ENCODE measurements around the gene ZBTB8B.
"Not testable (repeated sequence)": the region's sequence is repeated elsewhere in the genome, so short reads cannot be mapped to it uniquely, and the experiment has no call there.

The ZBTB8B gene

DNA sequence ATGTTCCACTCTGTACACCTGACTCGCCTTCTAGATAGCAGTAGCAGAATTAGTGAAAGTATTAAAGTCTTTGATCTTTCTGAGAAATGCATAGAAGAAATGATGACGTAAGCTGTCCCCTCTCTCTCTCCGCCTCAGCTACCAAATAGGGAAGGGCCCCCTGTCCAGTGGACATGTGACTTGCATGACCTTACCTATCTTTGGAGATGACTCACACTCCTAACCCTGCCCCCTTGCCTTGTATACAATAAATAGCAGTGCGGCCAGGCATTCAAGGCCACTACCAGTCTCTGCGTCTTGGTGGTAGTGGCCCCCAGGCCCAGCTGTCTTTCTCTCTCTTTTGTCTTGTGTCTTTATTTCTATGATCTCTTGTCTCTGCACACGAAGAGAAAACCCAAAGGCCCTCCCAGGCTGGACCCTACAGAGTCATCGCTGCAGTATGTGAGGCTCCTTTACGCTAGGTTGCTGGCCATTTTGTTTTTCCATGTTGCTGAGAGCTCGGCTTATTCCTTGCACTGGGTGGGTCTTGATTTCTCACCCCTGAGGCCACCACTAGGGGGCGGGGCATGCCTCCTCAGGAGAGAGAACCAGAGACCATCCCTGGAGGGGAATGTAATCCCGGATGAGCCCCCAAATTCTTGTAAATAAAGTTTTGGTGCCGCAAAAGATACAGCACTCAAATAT, 16.0 kb upstream of the ZBTB8B start:
- Histone ChIP-seq H3K27me3 (no peaks in the 10 kb centered on the region), H3K4me2 (no peak overlapping the region), H3K36me3 (no peaks in the 10 kb centered on the region), H3K9me3 (peaks cover 29% of the 10 kb centered on the region), H3K9ac (no peak overlapping the region), H3K27ac (no peak overlapping the region), H3K4me1 (0 out of 2 replicates have a peak, but pooled peaks cover 6% of the 10 kb centered on the region), H3K4me3 (no peak overlapping the region), H4K20me1 (no peaks in the 10 kb centered on the region)
- TF ChIP-seq Cebpa-rat (IDR thresholded peaks at IDR 0.05): no peak

DNA sequence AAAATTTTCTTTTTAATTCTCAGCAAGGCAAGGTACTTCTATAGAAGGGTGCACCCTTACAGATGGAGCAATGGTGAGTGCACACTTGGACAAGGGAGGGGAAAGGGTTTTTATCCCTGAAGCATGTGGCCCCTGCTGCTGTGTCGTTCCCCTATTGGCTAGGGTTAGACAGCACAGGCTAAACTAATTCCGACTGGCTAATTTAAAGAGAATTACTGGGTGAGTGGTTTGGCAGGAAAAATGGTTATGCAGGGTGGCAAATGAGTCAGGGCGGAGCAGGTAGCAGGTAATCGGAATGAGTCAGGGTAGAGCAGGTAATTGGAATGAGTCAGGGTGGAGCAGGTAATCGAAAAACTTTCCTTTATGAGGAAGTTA, 15.4 kb upstream of the ZBTB8B start:
- peaks cover 29% of the 10 kb centered on the region for H3K9me3 ChIP-seq
- H3K36me3 ChIP-seq, H3K9ac ChIP-seq, H4K20me1 ChIP-seq, H3K27me3 ChIP-seq, H3K4me1 ChIP-seq, H3K4me2 ChIP-seq, H3K27ac ChIP-seq, H3K4me3 ChIP-seq: not testable (repeated sequence)

DNA sequence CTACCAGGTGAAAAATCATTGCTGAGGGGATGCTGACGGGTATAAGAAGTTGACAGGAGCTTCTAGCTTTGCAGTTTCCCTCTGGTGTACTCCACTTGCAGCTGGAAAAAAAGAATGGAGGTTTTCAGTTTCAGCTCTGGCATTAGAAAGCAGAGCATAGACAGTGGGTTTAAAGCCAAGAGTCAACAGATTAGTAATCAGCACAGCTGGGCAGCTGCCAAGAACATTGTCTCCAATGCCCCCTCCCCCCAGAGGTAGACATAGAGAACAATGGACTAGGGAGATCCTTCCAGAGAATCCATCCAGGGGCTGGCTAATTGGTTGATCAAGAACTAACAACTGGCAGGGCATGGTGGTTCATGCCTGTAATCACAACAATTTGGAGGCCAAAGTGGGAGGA, 10.1 kb upstream of the ZBTB8B start:
- no peaks in the 10 kb centered on the region for H3K36me3 ChIP-seq
- H4K20me1 ChIP-seq: no peaks in the 10 kb centered on the region
- H3K9ac ChIP-seq: no peak overlapping the region
- peaks cover 44% of the 10 kb centered on the region for H3K9me3 ChIP-seq
- no peak overlapping the region for H3K4me2 ChIP-seq
- H3K4me1 ChIP-seq: 0 out of 2 replicates have a peak, but pooled peaks cover 6% of the 10 kb centered on the region
- no peaks in the 10 kb centered on the region for H3K27me3 ChIP-seq
- H3K4me3 ChIP-seq: no peak overlapping the region
- H3K27ac ChIP-seq: no peak overlapping the region
- TF ChIP-seq Cebpa-rat (IDR thresholded peaks at IDR 0.05): no peak

DNA sequence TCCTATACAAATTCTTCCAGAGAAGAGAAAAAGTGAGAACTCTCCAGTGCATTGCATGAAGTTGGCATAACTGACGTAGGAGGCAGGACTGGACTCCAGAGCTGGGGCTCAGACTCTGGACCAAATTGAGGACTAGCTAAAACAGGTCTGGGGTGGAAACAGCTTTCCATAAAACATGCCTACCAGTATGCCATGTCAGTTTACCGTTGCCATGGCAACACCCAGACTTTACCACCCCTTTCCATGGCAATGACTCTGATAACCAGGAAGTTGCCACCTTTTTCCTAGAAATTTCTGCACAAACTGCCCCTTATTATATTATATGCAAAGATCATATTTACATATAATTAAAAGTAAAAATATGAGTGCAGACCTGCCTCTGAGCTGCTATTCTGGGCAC, 8.9 kb upstream of the ZBTB8B start:
- Histone ChIP-seq H4K20me1 (no peaks in the 10 kb centered on the region), H3K4me1 (0 out of 2 replicates have a peak, but pooled peaks cover 6% of the 10 kb centered on the region), H3K9me3 (peaks cover 44% of the 10 kb centered on the region), H3K4me2 (no peak overlapping the region), H3K9ac (no peak overlapping the region), H3K4me3 (no peak overlapping the region), H3K27me3 (no peaks in the 10 kb centered on the region), H3K36me3 (no peaks in the 10 kb centered on the region), H3K27ac (no peak overlapping the region)
- TF ChIP-seq Cebpa-rat (IDR thresholded peaks at IDR 0.05): no peak

GRCh38 chr1:32458798-32459197, 6.1 kb upstream of the ZBTB8B start:
- H3K4me3 ChIP-seq, H3K4me2 ChIP-seq, H3K36me3 ChIP-seq, H3K27me3 ChIP-seq, H3K27ac ChIP-seq, H3K9ac ChIP-seq, H4K20me1 ChIP-seq, H3K4me1 ChIP-seq: not testable (repeated sequence)
- H3K9me3 ChIP-seq: peaks cover 38% of the 10 kb centered on the region

DNA sequence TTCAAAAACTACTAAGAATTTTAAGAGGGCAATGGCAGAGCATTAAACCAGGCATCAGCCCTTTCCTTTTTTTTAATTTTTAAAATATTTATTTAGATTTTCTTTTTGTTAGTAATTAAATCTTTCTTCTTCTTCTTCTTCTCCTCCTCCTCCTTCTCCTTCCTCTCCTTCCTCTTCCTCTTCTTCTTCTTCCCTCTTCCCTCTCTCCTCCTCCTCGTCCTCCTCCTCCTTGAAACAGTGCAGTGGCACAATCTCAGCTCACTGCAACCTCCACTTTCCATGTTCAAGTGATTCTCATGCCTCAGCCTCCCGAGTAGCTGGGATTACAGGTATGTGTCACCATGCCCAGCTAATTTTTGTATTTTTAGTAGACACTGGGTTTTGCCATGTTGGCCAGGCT, 1.9 kb upstream of the ZBTB8B start:
- not testable (repeated sequence) for H3K27ac ChIP-seq, H3K36me3 ChIP-seq, H3K4me1 ChIP-seq, H3K4me3 ChIP-seq, H3K9ac ChIP-seq, H4K20me1 ChIP-seq, H3K4me2 ChIP-seq
- H3K27me3 ChIP-seq: peaks cover 33% of the 10 kb centered on the region
- H3K9me3 ChIP-seq: peaks cover 43% of the 10 kb centered on the region

- H3K4me1 ChIP-seq: no peaks in the 10 kb centered on the region
- H3K27ac ChIP-seq: no peak overlapping the region
- no peaks in the 10 kb centered on the region for H4K20me1 ChIP-seq
- H3K4me3 ChIP-seq: no peak overlapping the region
- H3K36me3 ChIP-seq: no peaks in the 10 kb centered on the region
- H3K4me2 ChIP-seq: no peak overlapping the region
- TF ChIP-seq Cebpa-rat (IDR thresholded peaks at IDR 0.05): no peak
- peaks cover 33% of the 10 kb centered on the region for H3K27me3 ChIP-seq
- H3K9ac ChIP-seq: no peak overlapping the region
- peaks cover 31% of the 10 kb centered on the region for H3K9me3 ChIP-seq
These were observed 619 bp upstream of the ZBTB8B start for GRCh38 chr1:32464191-32464715.

DNA sequence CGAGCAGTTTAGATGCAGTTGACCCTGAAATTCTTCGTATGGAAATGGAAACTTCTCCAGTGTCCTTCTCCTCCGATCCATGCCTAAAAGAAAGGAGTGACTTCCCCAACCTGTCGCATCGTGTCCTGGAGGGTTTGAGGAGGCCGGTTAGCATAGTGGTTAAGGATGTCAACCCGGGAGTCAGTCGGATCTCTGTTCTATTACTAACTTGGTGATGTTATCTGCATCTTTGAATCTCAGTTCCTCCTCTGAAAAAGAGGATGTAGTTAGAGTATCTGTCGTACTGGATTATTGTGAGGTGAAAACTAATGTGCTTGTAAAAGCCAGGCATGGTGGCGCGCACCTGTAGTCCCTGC, 684 bp downstream of the ZBTB8B start:
- H3K27me3 ChIP-seq: peaks cover 33% of the 10 kb centered on the region
- no peak overlapping the region for H3K4me3 ChIP-seq
- no peak overlapping the region for H3K4me2 ChIP-seq
- no peaks in the 10 kb centered on the region for H3K36me3 ChIP-seq
- no peaks in the 10 kb centered on the region for H3K4me1 ChIP-seq
- H3K27ac ChIP-seq: no peak overlapping the region
- H3K9me3 ChIP-seq: peaks cover 18% of the 10 kb centered on the region
- TF ChIP-seq Cebpa-rat (IDR thresholded peaks at IDR 0.05): no peak
- H4K20me1 ChIP-seq: no peaks in the 10 kb centered on the region
- no peak overlapping the region for H3K9ac ChIP-seq

- H3K27me3 ChIP-seq: peaks cover 33% of the 10 kb centered on the region
These were observed 1.9 kb downstream of the ZBTB8B start for GRCh38 chr1:32466761-32467160.

DNA sequence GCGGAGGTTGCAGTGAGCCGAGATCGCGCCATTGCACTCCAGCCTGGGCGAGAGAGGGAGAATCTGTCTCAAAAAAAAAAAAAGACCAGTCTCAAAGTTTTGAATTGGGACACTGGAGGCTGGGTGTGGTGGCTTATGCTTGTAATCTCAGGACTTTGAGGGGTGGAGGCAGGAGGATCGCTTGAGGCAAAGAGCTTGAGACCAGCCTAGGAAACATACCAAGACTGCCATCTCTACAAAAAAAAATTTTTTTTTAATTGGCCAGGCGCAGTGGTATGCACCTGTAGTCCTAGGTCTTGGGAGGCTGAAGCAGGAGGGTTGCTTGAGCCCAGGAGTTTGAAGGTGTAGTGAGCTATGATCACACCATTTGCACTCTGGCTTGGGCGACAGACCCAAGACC, 3.9 kb downstream of the ZBTB8B start:
- no peaks in the 10 kb centered on the region for H3K4me1 ChIP-seq
- peaks cover 31% of the 10 kb centered on the region for H3K27me3 ChIP-seq
- peaks cover 15% of the 10 kb centered on the region for H3K9me3 ChIP-seq
- TF ChIP-seq Cebpa-rat (IDR thresholded peaks at IDR 0.05): no peak
- no peak overlapping the region for H3K27ac ChIP-seq
- H3K4me3 ChIP-seq: no peak overlapping the region
- H3K36me3 ChIP-seq: no peaks in the 10 kb centered on the region
- H4K20me1 ChIP-seq: no peaks in the 10 kb centered on the region
- H3K9ac ChIP-seq: no peak overlapping the region
- H3K4me2 ChIP-seq: no peak overlapping the region

More at GRCh38 chr1:32466761-32467160, 1.9 kb downstream of the ZBTB8B start:
- Histone ChIP-seq H3K9ac (no peak overlapping the region), H3K27ac (no peak overlapping the region), H3K9me3 (peaks cover 15% of the 10 kb centered on the region), H3K4me3 (no peak overlapping the region), H3K36me3 (no peaks in the 10 kb centered on the region), H3K4me1 (no peaks in the 10 kb centered on the region), H4K20me1 (no peaks in the 10 kb centered on the region), H3K4me2 (no peak overlapping the region)
- no peak for TF ChIP-seq Cebpa-rat (IDR thresholded peaks at IDR 0.05)

DNA sequence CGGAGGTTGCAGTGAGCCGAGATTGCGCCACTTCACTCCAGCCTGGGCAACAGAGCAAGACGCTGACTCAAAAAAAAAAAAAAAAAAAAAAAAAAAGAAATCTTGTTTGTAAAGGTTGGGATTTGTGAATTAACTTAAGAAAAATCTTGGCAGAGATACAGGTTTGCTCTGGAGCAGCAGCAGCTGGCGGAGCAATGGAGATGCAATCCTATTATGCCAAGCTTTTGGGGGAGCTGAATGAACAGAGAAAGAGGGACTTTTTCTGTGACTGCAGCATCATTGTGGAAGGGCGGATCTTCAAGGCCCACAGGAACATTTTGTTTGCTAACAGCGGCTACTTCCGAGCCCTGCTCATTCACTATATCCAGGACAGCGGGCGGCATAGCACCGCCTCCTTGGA, 5.6 kb downstream of the ZBTB8B start:
- Histone ChIP-seq H3K27ac (no peak overlapping the region), H3K9me3 (peaks cover 1% of the 10 kb centered on the region; the same call in 1 of the 2 replicates), H3K9ac (no peak overlapping the region), H3K4me2 (no peak overlapping the region), H3K4me1 (no peaks in the 10 kb centered on the region), H3K36me3 (no peaks in the 10 kb centered on the region), H4K20me1 (no peaks in the 10 kb centered on the region), H3K4me3 (no peak overlapping the region), H3K27me3 (peaks cover 15% of the 10 kb centered on the region)
- no peak for TF ChIP-seq Cebpa-rat (IDR thresholded peaks at IDR 0.05)
